Loucy (cell line): ENCODE data around the gene CDKN1A.

Experiments used
- H2AFZ ChIP-seq: fragments of 200-600 bp; sonication (generic); 2 replicates; pipeline ENCODE4 v1.6.0; 2016; ENCODE audit warnings: antibody characterized with exemption, mild to moderate bottlenecking, low read length, moderate library complexity
- H3F3A ChIP-seq: fragments of 200-600 bp; 2 replicates; pipeline ENCODE4 v1.6.0; 2016; ENCODE audit warnings: antibody characterized with exemption, low read depth, mild to moderate bottlenecking
- H3K27me3 ChIP-seq: fragments of 200-600 bp; sonication (generic); 2 replicates; pipeline ENCODE4 v1.6.1; 2014; ENCODE audit warnings: low read length, mild to moderate bottlenecking; ENCODE audit not compliant: insufficient read depth, poor library complexity, severe bottlenecking
- H3K36me3 ChIP-seq: fragments of 200-600 bp; sonication (generic); 2 replicates; pipeline ENCODE4 v1.6.1; 2016; ENCODE audit warnings: low read length; ENCODE audit not compliant: insufficient read depth
- H3K4me1 ChIP-seq: fragments of 200-600 bp; sonication (generic); 2 replicates; pipeline ENCODE4 v1.5.1; 2014; ENCODE audit warnings: low read length, mild to moderate bottlenecking; ENCODE audit not compliant: insufficient read depth, poor library complexity, severe bottlenecking
- H3K4me2 ChIP-seq: fragments of 200-600 bp; sonication (generic); 2 replicates; pipeline ENCODE4 v1.6.0; 2014; ENCODE audit warnings: antibody characterized with exemption, low read length, low read depth, mild to moderate bottlenecking; ENCODE audit not compliant: poor library complexity, severe bottlenecking
- H3K4me3 ChIP-seq: fragments of 200-600 bp; sonication (generic); 2 replicates; pipeline ENCODE4 v1.5.1; 2014; ENCODE audit warnings: low read length, mild to moderate bottlenecking, mixed read lengths; ENCODE audit not compliant: poor library complexity, severe bottlenecking
- H3K79me2 ChIP-seq: fragments of 200-600 bp; sonication (generic); 2 replicates; pipeline ENCODE4 v1.6.1; 2014; ENCODE audit warnings: low read length; ENCODE audit not compliant: insufficient read depth
- H3K9ac ChIP-seq: fragments of 200-600 bp; sonication (generic); 2 replicates; pipeline ENCODE4 v1.6.0; 2014; ENCODE audit warnings: mild to moderate bottlenecking, low read depth, low read length, moderate library complexity; ENCODE audit not compliant: poor library complexity, severe bottlenecking
- H3K9me2 ChIP-seq: fragments of 200-600 bp; sonication (generic); replicated peaks from 2 replicates; pipeline ENCODE4 v1.6.1; 2016; ENCODE audit warnings: low read depth, low read length, mixed read lengths
- H3K9me3 ChIP-seq: fragments of 200-600 bp; sonication (generic); 2 replicates; pipeline ENCODE4 v1.6.1; 2014; ENCODE audit warnings: mild to moderate bottlenecking, antibody characterized with exemption, low read length, low read depth; ENCODE audit not compliant: insufficient read depth
- H4K20me1 ChIP-seq: fragments of 200-600 bp; sonication (generic); 2 replicates; pipeline ENCODE4 v1.6.0; 2014; ENCODE audit warnings: antibody characterized with exemption, low read length, mild to moderate bottlenecking; ENCODE audit not compliant: insufficient read depth, poor library complexity, severe bottlenecking
- EZH2phosphoT487 ChIP-seq: fragments of 200-600 bp; IDR thresholded peaks from 2 replicates; pipeline ENCODE4 v1.6.1; 2018; ENCODE audit warnings: antibody characterized with exemption, mild to moderate bottlenecking, moderate library complexity, borderline replicate concordance
- TF ChIP-seq, protein P1 (sequence below): fragments of 200-600 bp; sonication (generic); conservative IDR thresholded peaks from 2 replicates; pipeline ENCODE4 v1.5.1; 2014; ENCODE audit warnings: mild to moderate bottlenecking, antibody characterized with exemption, low read length

The CDKN1A gene

DNA sequence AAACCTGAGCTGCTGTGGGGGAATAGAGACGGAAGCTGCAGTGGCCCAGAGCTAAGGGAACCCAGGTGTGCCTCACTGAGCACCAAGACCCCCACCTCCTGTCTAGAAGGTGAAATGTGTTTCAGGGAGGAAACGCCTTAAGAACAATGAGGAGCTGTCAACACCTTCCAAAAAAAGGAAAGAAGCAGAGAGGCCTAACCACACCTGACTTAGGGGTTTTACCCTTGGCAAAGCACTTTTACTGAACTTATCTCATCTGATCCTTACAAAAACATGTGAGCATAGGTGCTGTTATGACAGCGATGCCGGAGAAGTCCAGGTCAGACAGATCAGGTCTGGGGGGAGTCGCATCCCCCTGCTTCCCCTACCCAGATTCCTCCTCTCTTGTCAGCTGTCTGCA is 16.1 kb upstream of the CDKN1A start:
- Histone ChIP-seq H3K36me3 (no peaks in the 10 kb centered on the region), H3K79me2 (no peaks in the 10 kb centered on the region), H3K4me3 (no peak overlapping the region), H4K20me1 (no peaks in the 10 kb centered on the region), H3K4me1 (no peaks in the 10 kb centered on the region), H3K27me3 (no peaks in the 10 kb centered on the region), H3K9ac (no peak overlapping the region), H3K9me2 (no peaks in the 10 kb centered on the region), H3F3A (no peaks in the 10 kb centered on the region), H3K9me3 (no peaks in the 10 kb centered on the region), H3K4me2 (no peak overlapping the region), H2AFZ (no peak overlapping the region)
- TF ChIP-seq, protein P1, sequence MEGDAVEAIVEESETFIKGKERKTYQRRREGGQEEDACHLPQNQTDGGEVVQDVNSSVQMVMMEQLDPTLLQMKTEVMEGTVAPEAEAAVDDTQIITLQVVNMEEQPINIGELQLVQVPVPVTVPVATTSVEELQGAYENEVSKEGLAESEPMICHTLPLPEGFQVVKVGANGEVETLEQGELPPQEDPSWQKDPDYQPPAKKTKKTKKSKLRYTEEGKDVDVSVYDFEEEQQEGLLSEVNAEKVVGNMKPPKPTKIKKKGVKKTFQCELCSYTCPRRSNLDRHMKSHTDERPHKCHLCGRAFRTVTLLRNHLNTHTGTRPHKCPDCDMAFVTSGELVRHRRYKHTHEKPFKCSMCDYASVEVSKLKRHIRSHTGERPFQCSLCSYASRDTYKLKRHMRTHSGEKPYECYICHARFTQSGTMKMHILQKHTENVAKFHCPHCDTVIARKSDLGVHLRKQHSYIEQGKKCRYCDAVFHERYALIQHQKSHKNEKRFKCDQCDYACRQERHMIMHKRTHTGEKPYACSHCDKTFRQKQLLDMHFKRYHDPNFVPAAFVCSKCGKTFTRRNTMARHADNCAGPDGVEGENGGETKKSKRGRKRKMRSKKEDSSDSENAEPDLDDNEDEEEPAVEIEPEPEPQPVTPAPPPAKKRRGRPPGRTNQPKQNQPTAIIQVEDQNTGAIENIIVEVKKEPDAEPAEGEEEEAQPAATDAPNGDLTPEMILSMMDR: no peak
- TF ChIP-seq EZH2phosphoT487: no peak

DNA sequence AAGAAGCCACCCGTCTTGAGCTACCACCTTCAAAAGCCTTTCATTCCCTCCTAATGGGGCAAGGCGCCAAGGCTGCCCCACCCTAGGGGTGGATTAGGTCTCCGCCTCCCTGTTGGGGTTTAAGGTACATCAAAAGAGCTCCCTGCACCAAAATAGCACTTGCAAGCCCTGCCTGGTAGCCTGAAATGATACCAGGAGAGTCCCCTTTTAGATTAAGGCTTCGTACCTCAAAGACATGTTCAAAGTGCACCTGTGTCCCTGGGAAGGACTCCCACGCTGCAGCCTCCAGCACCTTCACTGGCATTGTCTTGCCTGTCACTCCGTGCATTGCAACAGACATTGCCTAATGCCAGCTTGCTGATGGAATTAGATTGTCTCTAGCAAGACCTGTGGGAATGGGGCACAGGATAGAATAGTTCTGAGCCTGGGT is 15.7 kb upstream of the CDKN1A start:
- H3K36me3 ChIP-seq: no peaks in the 10 kb centered on the region
- H3K9ac ChIP-seq: no peak overlapping the region
- H3K4me2 ChIP-seq: no peak overlapping the region
- H3K9me2 ChIP-seq: no peaks in the 10 kb centered on the region
- TF ChIP-seq, protein P1: no peak
- TF ChIP-seq EZH2phosphoT487: no peak
- no peaks in the 10 kb centered on the region for H3K79me2 ChIP-seq
- no peaks in the 10 kb centered on the region for H3K27me3 ChIP-seq
- H3K4me3 ChIP-seq: no peak overlapping the region
- no peak overlapping the region for H2AFZ ChIP-seq
- H4K20me1 ChIP-seq: no peaks in the 10 kb centered on the region
- H3F3A ChIP-seq: no peaks in the 10 kb centered on the region
- no peaks in the 10 kb centered on the region for H3K9me3 ChIP-seq
- no peaks in the 10 kb centered on the region for H3K4me1 ChIP-seq

DNA sequence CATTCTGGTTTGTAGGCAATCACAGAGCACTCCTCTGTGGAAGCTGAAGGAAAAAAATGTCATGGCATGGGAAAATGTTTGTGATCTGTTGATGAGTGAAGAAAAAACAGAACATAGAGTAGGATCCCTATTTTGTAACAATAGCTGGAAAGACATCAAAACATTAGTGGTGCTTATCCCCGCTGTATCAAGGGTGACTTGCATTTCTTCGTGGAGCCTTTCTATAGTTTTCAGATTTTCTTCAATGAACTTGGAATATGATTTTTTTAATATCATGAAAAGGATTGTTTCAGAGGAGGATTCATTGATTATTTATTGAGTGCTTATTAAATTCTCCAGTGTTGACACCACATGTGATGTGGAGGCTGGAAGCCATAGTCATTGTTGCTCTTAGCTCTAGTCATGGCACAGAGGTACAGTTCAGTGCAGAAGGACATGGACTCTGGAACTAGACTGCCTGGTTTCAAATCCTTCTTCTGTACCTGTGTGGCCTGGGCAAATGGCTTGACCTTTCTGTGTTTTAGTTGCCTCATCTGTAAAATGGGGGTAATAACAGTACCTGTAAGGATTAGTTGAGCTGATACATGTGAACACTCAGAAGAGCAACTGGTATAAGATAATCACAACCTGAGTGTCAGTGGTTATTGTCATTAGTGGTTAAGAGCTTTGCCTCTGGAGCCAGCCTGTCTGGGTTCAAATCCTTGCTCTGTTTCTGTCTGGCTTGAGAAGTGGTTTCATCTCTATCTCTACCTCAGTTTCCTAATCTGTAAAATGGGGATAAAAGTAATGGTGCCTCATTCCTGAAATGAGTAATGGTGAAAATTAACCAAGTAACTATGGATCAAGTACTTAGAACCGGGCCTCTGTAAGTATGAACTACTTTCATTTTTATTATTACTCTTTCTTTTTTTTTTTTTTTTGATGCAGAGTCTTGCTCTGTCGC is 14.7 kb upstream of the CDKN1A start:
- Histone ChIP-seq H2AFZ (no peak overlapping the region), H3K4me2 (no peak overlapping the region), H3K9me3 (no peaks in the 10 kb centered on the region), H3K4me3 (no peak overlapping the region), H3K36me3 (no peaks in the 10 kb centered on the region), H3K79me2 (no peaks in the 10 kb centered on the region), H3F3A (no peaks in the 10 kb centered on the region), H3K4me1 (no peaks in the 10 kb centered on the region), H4K20me1 (no peaks in the 10 kb centered on the region), H3K9ac (no peak overlapping the region), H3K27me3 (no peaks in the 10 kb centered on the region), H3K9me2 (no peaks in the 10 kb centered on the region)
- TF ChIP-seq, protein P1: no peak
- TF ChIP-seq EZH2phosphoT487: no peak
